Esophagus squamous epithelium (tissue), 4 donors: Measurements from ENCODE around the gene CLUH.

ENCODE experiments used
- CTCF ChIP-seq, 6 experiments: fragments of 450-650 bp in 4 of 6; fragments of 200-600 bp in 2 of 6; sonication (generic) in 2 of 6; IDR thresholded peaks; one replicate each; pipeline ENCODE4 v1.5.1; 2016 to 2019; ENCODE audit warnings: antibody characterized with exemption in 6 of 6, mild to moderate bottlenecking in 4 of 6, moderate library complexity in 4 of 6
- POLR2A ChIP-seq, 4 donors: fragments of 450-650 bp; IDR thresholded peaks; one replicate each; pipeline ENCODE4 v1.6.1; 2017; ENCODE audit warnings: antibody characterized with exemption in 4 of 4, mild to moderate bottlenecking in 4 of 4, moderate library complexity in 3 of 4

DNA sequence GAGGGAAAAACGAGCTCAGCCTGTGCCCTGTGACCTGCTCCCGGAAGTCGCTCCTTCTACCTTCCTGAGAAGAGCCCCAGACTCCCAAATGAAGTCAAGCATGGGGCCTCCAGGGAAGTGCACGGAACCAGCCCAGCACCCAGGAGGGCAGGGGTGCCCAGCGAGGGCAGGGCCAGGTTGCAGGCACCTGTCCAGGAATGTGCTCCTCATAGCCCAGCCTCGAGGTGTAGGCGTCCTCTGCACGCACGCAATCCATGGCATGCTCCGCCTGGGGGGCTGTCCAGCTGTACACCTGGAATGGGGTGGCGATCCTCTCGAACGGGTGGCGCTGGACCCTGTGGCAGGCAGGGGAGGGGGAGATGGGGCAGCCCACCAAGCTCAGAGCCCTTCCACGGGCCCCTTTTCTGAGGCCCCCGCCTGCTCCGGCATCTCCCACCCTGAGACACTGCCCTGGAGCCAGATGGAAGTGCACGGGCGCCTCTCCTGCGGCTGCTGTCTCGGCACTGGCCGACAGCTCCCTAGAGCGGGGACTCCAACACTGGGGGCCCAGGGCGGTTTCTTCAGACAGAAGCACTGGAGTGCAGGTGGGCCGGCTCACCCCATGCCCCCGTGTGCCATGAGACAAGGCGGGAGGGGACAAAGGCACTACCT, 10.9 kb downstream of the CLUH start:
- TF ChIP-seq CTCF (IDR thresholded peaks at IDR 0.05): no peak
- no peak for TF ChIP-seq POLR2A (IDR thresholded peaks at IDR 0.05)
